22Rv1 (cell line): Measurements from ENCODE around the gene RAPGEF4.

ENCODE experiments used
- H3K27ac ChIP-seq: fragments of 450-650 bp; 2 replicates; pipeline ENCODE4 v1.5.1; 2017
- CTCF ChIP-seq: fragments of 450-650 bp; IDR thresholded peaks from 2 replicates; pipeline ENCODE4 v1.5.1; 2017; ENCODE audit warnings: mild to moderate bottlenecking
- ZFX ChIP-seq: fragments of 450-650 bp; IDR thresholded peaks from 2 replicates; pipeline ENCODE4 v1.6.1; 2017; ENCODE audit warnings: antibody characterized with exemption, borderline replicate concordance

The RAPGEF4 gene

GRCh38 chr2:172877826-172878225, 142.2 kb downstream of the RAPGEF4 start:
- TF ChIP-seq ZFX: no peak
- TF ChIP-seq CTCF: no peak
- no peak overlapping the region for H3K27ac ChIP-seq

- TF ChIP-seq ZFX (no peak), CTCF (no peak)
- no peak overlapping the region for H3K27ac ChIP-seq
Observed at GRCh38 chr2:172878260-172878659, 142.6 kb downstream of the RAPGEF4 start.

- H3K27ac ChIP-seq: no peak overlapping the region
- no peak for TF ChIP-seq ZFX
- no peak for TF ChIP-seq CTCF
Observed at GRCh38 chr2:172884336-172884735, 148.7 kb downstream of the RAPGEF4 start.

- TF ChIP-seq CTCF (no peak), ZFX (no peak)
- H3K27ac ChIP-seq: no peak overlapping the region
Observed at GRCh38 chr2:172885996-172886395, 150.4 kb downstream of the RAPGEF4 start.

- H3K27ac ChIP-seq: no peak overlapping the region
- TF ChIP-seq CTCF (no peak), ZFX (no peak)
Observed at GRCh38 chr2:172887280-172887679, 151.6 kb downstream of the RAPGEF4 start.

GRCh38 chr2:172888714-172889669, 153.3 kb downstream of the RAPGEF4 start:
- TF ChIP-seq CTCF (no peak), ZFX (no peak)

GRCh38 chr2:172889768-172890430, 154.3 kb downstream of the RAPGEF4 start:
- no peak for TF ChIP-seq ZFX
- TF ChIP-seq CTCF: no peak
- H3K27ac ChIP-seq: no peak overlapping the region

More at GRCh38 chr2:172888714-172889669, 153.3 kb downstream of the RAPGEF4 start:
- no peak overlapping the region for H3K27ac ChIP-seq
